ENCODE measurements around the gene RAB5A.

DNA sequence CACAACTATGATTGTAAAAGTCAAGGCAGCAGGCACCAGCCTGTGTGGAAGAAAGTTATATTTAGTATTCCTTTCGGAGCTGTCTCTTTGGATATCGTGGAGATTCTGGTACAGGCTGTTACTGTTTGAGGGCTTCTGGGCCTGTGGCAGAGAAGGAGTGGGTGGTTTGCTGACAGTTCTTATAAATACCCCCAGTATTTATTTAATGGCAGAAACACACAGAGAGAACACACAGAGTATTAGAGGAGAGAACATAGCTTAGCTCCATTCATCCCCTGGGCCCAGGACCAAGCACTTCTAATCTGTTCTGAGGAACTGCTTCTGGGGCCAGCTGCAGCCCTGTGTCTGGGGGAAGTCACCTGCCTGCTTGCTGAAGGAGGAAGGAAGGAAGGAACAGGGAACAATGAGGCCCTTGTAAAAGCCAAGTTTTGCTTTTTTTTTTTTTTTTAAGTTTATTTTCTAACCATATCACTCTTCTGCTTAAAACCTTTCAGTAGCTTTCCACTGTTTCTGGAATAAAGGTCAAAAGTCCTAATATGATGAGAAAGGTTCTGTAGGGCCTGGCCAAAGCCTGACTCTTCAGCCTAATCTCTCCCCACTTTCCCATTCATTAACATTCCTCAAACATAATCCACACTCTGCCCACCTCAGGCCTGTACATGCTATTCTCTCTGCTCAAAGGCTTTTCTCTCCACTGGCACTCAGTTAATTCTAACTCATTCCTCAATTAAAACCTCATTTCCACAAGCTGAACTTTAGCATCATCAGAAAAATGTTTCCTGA is 76.9 kb downstream of the RAB5A start:
- TF ChIP-seq, protein P1, sequence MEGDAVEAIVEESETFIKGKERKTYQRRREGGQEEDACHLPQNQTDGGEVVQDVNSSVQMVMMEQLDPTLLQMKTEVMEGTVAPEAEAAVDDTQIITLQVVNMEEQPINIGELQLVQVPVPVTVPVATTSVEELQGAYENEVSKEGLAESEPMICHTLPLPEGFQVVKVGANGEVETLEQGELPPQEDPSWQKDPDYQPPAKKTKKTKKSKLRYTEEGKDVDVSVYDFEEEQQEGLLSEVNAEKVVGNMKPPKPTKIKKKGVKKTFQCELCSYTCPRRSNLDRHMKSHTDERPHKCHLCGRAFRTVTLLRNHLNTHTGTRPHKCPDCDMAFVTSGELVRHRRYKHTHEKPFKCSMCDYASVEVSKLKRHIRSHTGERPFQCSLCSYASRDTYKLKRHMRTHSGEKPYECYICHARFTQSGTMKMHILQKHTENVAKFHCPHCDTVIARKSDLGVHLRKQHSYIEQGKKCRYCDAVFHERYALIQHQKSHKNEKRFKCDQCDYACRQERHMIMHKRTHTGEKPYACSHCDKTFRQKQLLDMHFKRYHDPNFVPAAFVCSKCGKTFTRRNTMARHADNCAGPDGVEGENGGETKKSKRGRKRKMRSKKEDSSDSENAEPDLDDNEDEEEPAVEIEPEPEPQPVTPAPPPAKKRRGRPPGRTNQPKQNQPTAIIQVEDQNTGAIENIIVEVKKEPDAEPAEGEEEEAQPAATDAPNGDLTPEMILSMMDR (conservative IDR thresholded peaks at IDR 0.05) = no peak
- TF ChIP-seq EZH2 (IDR thresholded peaks at IDR 0.05; ENCODE audit: low read depth) = no peak
